ENCODE data around the gene ETV6. TPM values are rescaled to one million over a fixed set of nuclear protein-coding genes. Genes with fewer than 3 reads are reported as not detected.

Gene ETV6
- total and polyA plus RNA-seq, 8 donors, result 5.1 to 31.6 (median 18.2) TPM

- Histone ChIP-seq H3K36me3 (no peaks in the 10 kb centered on the region), H3K27ac (peak overlapping the region; percentile 70 to 84 (median 76)), H3K9me3 (no peaks in the 10 kb centered on the region), H3K4me3 (no peak overlapping the region), H3K4me1 (peaks cover 40 to 68% (median 45%) of the 10 kb centered on the region in 3 donors), H3K27me3 (no peaks in the 10 kb centered on the region)
- ATAC-seq (no peak), DNase-seq (no peak), FAIRE-seq (no peak)
- 87 to 89% methylated on average over 8 of the region's 8 CpGs for WGBS, 2 donors
- intact Hi-C loops (cut with DNase I), result no loop called here
- no peak for TF ChIP-seq CTCF (IDR thresholded peaks at IDR 0.05)
These were observed 54.6 kb downstream of the ETV6 start for GRCh38 chr12:11704089-11704488.

GRCh38 chr12:11705010-11705409 lies 55.5 kb downstream of the ETV6 start:
- no peak for DNase-seq
- intact Hi-C loops (cut with DNase I), result no loop called here

GRCh38 chr12:11706509-11707379 lies 57.3 kb downstream of the ETV6 start:
- WGBS, 2 donors, result 17 to 23% methylated on average over 10 of the region's 10 CpGs
- no peaks in the 10 kb centered on the region for H3K9me3 ChIP-seq
- no peak for DNase-seq
- H3K4me1 ChIP-seq, result peaks cover 36 to 62% (median 45%) of the 10 kb centered on the region in 3 donors
- peak overlapping the region; percentile 70 to 84 (median 76) for H3K27ac ChIP-seq
- no peaks in the 10 kb centered on the region for H3K27me3 ChIP-seq
- no peak overlapping the region for H3K4me3 ChIP-seq
- FAIRE-seq, result no peak
- intact Hi-C loops (cut with DNase I), result no loop called here
- TF ChIP-seq CTCF (IDR thresholded peaks at IDR 0.05), result no peak
- no peaks in the 10 kb centered on the region for H3K36me3 ChIP-seq
- ATAC-seq, result peak; percentile 44 to 66 (median 52)

More at GRCh38 chr12:11705010-11705409, 55.5 kb downstream of the ETV6 start:
- ATAC-seq (peak; percentile 36 to 66 (median 56)), FAIRE-seq (no peak)
- no peaks in the 10 kb centered on the region for H3K9me3 ChIP-seq
- no peak for TF ChIP-seq CTCF (IDR thresholded peaks at IDR 0.05)
- H3K27ac ChIP-seq, result peak overlapping the region; percentile 70 to 84 (median 76)
- H3K4me1 ChIP-seq, result peaks cover 40 to 68% (median 45%) of the 10 kb centered on the region in 3 donors
- H3K27me3 ChIP-seq, result no peaks in the 10 kb centered on the region
- H3K36me3 ChIP-seq, result no peaks in the 10 kb centered on the region
- WGBS, 2 donors, result 20 to 22% methylated on average over 7 of the region's 7 CpGs
- no peak overlapping the region for H3K4me3 ChIP-seq

- intact Hi-C loops (cut with DNase I), result no loop called here
- H3K27me3 ChIP-seq, result no peaks in the 10 kb centered on the region
- 11 to 12% methylated on average over 7 of the region's 7 CpGs for WGBS, 2 donors
- H3K36me3 ChIP-seq, result no peaks in the 10 kb centered on the region
- FAIRE-seq (no peak), DNase-seq (peak; percentile 73 to 89 (median 79)), ATAC-seq (peak; percentile 71 to 85 (median 77))
- no peaks in the 10 kb centered on the region for H3K9me3 ChIP-seq
- peak overlapping the region; percentile 70 to 84 (median 76) for H3K27ac ChIP-seq
- no peak for TF ChIP-seq CTCF (IDR thresholded peaks at IDR 0.05)
- no peak overlapping the region for H3K4me3 ChIP-seq
- peaks cover 36 to 62% (median 45%) of the 10 kb centered on the region in 3 donors for H3K4me1 ChIP-seq
These were observed 58.1 kb downstream of the ETV6 start for GRCh38 chr12:11707535-11707934.

GRCh38 chr12:11709513-11709912 lies 60.0 kb downstream of the ETV6 start:
- H3K27ac ChIP-seq, result no peak overlapping the region
- H3K4me1 ChIP-seq, result peaks cover 32 to 55% (median 42%) of the 10 kb centered on the region in 3 donors
- no peak for FAIRE-seq
- H3K9me3 ChIP-seq, result no peaks in the 10 kb centered on the region
- no peaks in the 10 kb centered on the region for H3K27me3 ChIP-seq
- no peak for DNase-seq
- intact Hi-C loops (cut with DNase I), result no loop called here
- no peaks in the 10 kb centered on the region for H3K36me3 ChIP-seq
- TF ChIP-seq CTCF (IDR thresholded peaks at IDR 0.05), result no peak
- WGBS, 2 donors, result 83 to 89% methylated on average over 4 of the region's 4 CpGs
- no peak overlapping the region for H3K4me3 ChIP-seq
- no peak for ATAC-seq
